ENCODE results near the gene ROGDI. TPM values are rescaled to one million over a fixed set of nuclear protein-coding genes. Genes with fewer than 3 reads are reported as not detected.

The ROGDI gene
- total RNA-seq, 1 donor, result 14.4 TPM

DNA sequence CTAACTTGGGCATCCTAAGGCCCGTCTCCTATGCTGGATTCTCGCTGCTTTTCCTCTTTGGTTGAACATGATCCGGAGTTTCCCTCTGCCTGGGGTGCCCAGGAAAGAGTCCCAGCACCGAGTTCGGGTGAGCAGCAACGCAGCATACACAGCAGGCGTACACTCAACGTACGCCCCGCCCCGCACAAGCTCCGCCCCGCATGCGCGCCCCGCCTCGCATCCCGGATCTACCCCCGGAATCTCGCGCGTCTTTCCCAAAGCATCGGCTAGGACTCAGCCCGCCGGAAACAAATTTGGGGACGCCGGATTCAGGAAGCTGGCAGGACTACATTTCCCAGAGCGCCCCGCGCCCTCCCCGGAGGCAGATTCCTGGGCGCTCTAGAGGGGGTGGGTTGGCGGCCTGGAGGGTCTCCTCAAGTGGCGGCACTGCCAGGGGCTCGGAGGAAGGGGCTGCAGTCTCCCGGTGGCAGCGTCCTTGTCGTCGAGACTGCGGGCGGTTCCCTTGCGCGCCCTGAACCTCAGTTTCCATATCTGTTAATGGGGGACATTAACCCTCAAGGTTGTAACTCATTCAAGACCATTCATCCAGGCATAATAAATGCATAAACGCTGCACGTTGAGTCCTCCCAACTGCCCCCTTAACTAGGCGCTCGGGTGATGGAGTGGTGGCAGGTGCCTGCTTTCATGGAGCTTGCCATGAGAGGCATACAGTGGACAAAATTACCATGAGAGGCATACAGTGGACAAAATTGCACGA lies 33.7 kb downstream of the ROGDI start:
- peak; percentile 93 for DNase-seq (ENCODE audit: low read depth)
- peak overlapping the region; percentile 77 for H3K4me3 ChIP-seq (ENCODE audit: low read depth, low read length)
- TF ChIP-seq, protein P1, sequence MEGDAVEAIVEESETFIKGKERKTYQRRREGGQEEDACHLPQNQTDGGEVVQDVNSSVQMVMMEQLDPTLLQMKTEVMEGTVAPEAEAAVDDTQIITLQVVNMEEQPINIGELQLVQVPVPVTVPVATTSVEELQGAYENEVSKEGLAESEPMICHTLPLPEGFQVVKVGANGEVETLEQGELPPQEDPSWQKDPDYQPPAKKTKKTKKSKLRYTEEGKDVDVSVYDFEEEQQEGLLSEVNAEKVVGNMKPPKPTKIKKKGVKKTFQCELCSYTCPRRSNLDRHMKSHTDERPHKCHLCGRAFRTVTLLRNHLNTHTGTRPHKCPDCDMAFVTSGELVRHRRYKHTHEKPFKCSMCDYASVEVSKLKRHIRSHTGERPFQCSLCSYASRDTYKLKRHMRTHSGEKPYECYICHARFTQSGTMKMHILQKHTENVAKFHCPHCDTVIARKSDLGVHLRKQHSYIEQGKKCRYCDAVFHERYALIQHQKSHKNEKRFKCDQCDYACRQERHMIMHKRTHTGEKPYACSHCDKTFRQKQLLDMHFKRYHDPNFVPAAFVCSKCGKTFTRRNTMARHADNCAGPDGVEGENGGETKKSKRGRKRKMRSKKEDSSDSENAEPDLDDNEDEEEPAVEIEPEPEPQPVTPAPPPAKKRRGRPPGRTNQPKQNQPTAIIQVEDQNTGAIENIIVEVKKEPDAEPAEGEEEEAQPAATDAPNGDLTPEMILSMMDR (IDR thresholded peaks at IDR 0.05; ENCODE audit: insufficient read depth, low read length), result no peak

DNA sequence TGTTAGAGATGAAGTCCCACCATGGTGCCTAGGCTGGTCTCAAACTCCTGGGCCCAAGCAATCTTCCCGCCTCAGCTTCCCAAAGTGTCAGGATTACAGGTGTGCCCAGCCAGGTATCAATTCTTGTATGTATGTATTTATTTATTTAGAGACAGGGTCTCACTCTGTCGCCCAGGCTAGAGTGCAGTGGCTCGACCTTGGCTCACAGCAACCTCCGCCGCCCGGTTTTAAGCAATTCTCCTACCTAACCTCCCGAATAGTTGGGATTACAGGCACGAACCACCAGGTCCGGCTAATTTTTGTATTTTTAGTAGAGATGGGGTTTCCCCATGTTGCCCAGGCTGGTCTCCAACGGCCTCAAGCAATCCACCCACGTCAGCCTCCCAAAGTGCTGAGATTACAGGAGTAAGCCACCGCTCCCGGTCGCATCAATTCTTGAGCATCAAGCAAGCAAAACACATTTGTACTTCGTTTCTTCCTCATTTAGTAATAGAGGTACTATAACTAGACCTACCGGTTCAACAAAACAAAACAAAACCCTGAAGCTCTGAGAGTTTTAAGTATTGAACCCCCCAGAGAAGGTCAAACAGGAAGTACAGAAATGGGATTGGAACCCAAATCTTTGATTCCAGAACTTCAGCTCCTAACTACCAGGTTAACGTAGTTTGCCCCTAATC lies 34.4 kb downstream of the ROGDI start:
- DNase-seq (ENCODE audit: low read depth), result peak; percentile 47
- TF ChIP-seq, protein P1 (IDR thresholded peaks at IDR 0.05; ENCODE audit: insufficient read depth, low read length), result no peak

DNA sequence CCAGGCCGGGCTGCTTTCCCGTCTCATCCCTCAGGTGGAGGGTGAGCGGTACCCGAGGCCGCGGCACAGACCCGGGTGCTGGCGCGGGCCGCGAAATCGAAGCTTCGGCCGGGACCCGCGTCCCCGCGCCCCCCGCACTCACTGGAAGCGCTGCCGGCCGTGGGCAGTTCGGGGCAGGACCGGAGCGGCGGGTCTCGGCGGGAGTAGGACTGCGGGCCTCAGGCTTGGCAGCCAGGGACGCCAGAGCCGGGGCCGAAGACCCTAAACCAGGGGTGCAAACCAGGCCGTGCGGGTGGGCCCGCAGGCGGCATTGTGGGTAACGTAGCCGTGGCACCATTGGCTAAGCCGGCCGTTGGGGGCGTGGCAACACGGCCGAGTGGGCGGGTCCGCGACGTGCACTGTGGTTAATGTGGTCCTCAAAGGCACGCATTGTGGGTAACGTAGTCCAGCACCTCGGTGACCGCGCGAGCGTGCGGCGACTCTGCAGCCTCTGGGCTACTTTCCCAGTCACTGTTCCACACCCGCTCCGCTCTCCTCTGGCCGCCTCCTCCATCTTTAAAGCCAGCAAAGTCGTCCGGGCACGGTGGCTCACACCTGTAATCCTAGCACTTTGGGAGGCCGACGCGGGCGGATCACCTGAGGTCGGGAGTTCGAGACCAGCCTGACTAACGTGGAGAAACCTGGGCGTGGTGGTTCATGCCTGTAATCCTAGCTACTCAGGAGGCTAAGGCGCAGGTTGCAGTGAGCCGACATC lies 35.4 kb downstream of the ROGDI start, which contains the start of gene ZNF500:
Gene ZNF500, minus strand, starts transcription at position 288 of the 754 bp plus-strand sequence. CDS start 1,184 bp downstream, outside the sequence.
- H3K4me3 ChIP-seq (ENCODE audit: low read depth, low read length), result peak within 1 kb of the TSS; percentile 86
- DNase-seq (ENCODE audit: low read depth), result peak; percentile 95
- TF ChIP-seq, protein P1 (IDR thresholded peaks at IDR 0.05; ENCODE audit: insufficient read depth, low read length), result no peak

More for the DNA sequence above, 34.4 kb downstream of the ROGDI start:
- peak overlapping the region; percentile 77 for H3K4me3 ChIP-seq (ENCODE audit: low read depth, low read length)

DNA sequence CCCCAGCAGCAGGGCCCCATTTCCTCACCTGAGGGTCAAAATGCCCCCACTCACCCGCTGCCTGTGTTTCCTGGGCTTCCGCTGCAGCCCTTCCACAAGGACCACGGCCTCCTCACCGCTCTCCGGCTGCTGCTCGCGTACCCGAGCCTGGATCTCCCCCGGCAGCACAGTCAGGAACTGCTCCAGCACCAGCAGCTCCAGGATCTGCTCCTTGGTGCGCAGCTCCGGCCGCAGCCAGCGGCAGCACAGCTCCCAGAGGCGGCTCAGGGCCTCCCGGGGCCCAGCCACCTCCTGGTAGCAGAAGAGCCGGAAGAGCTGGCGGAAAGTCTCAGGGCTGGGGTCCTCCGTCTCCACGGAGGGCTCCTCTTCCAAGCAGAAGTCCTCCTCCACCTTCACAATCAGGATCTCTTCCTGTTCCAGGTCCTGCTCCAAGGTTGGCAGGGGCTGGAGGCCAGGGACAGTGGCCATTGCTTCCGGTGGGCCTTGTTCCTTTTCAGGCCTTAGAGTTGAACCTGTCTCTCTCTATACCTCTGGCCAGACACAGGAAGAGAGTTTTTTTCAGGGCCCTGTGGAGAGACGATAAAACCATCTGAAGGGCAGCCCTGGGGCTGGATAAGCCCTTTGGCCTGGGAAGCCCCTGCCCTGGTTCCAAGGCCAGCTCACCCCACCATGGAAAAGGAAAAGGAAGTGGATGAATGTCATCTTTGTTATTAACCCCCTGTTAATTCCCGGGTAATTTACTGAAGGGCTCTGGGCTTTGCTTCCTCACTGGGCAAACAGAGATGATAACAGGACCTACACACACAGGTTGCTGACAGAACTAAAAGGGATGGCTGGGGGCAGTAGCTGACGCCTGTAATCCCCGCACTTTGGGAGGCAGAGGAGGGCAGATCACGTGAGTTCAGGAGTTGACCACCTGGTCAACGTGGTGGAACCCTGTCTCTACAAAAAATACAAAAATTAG lies 36.6 kb downstream of the ROGDI start:
- TF ChIP-seq, protein P1 (IDR thresholded peaks at IDR 0.05; ENCODE audit: insufficient read depth, low read length), result no peak
- H3K4me3 ChIP-seq (ENCODE audit: low read depth, low read length), result peak overlapping the region; percentile 86
- DNase-seq (ENCODE audit: low read depth), result no peak

DNA sequence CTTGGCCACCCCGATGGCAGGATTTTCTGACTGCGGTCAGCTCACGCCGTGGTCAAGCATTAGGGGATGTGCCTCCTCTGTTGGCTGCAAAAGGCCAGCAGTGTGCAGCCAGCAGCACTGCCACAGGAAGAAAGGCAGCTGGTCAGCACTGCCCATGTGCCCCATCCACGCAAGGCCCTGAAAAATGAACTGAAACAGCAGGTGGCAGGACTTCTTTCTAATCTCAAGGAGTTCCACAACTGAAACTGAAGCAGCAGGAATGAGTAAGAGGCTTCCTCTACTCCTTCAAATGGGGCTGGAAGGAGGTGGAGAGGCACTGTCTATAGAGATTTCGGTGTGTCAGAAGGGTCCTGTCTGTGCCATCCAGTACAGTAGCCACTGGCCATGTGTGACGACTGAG lies 38.6 kb downstream of the ROGDI start:
- no peak overlapping the region for H3K4me3 ChIP-seq (ENCODE audit: low read depth, low read length)
- no peak for DNase-seq (ENCODE audit: low read depth)
- TF ChIP-seq, protein P1 (IDR thresholded peaks at IDR 0.05; ENCODE audit: insufficient read depth, low read length), result no peak

DNA sequence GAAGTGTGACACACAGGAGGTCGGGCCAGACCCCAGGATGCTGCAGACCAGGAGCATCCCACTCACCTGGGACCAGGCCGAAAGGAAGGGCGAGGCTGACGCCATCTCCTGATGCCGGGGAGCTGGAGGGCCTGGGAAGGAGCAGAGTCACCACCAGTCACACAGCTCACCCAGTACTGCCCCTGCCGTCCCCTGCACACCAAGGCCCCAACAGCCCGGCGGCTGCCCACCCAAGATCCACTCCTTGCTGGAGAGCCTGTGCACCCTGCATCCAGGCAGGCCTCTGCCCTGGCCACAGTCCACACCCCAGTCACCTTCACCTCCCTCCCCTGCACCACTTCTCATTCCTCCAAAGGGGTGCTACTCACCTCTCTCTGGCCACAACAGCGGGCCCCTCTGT lies 40.2 kb downstream of the ROGDI start:
- TF ChIP-seq, protein P1 (IDR thresholded peaks at IDR 0.05; ENCODE audit: insufficient read depth, low read length), result no peak
- no peak overlapping the region for H3K4me3 ChIP-seq (ENCODE audit: low read depth, low read length)
- no peak for DNase-seq (ENCODE audit: low read depth)
